Measurements from ENCODE around the gene MYCBP. TPM values are rescaled to one million over a fixed set of nuclear protein-coding genes. Genes with fewer than 3 reads are reported as not detected.

Gene MYCBP
- 23.1 and 34.7 TPM in 2 replicates for total RNA-seq

GRCh38 chr1:38873027-38873969 is at the start of gene MYCBP:
Gene MYCBP, minus strand, starts transcription at chr1:38873348. Its CDS starts 43 bp downstream, at chr1:38873305.

GRCh38 chr1:38881487-38881886 is 8.3 kb upstream of the MYCBP start, which contains the start of gene GJA9:
Gene GJA9, minus strand, starts transcription at chr1:38881587. Its CDS starts 5,489 bp downstream, at chr1:38876098.

GRCh38 chr1:38859561-38860453 is 13.3 kb downstream of the MYCBP start, which contains the start of gene RRAGC:
Gene RRAGC, minus strand, starts transcription at chr1:38859772. Its CDS starts 126 bp downstream, at chr1:38859646.

Other genes with a start within 250 kb of the MYCBP start
- 9.0 and 13.9 TPM in 2 replicates for gene RRAGC, start 13.6 kb downstream of the MYCBP start, total RNA-seq
- gene GJA9, start 8.2 kb upstream of the MYCBP start, total RNA-seq, result not detected in 2 replicates
- 0.32 TPM in 1 of 2 replicates, not detected in the other for gene RHBDL2, start 68.5 kb upstream of the MYCBP start, total RNA-seq
- 38.9 and 39.5 TPM in 2 replicates for gene AKIRIN1, start 117.9 kb upstream of the MYCBP start, total RNA-seq
- gene NDUFS5, start 153.0 kb upstream of the MYCBP start, total RNA-seq, result 392 and 528 TPM in 2 replicates